K562 (cell line): ENCODE data around the gene IRF9. TPM values are rescaled to one million over a fixed set of nuclear protein-coding genes. Genes with fewer than 3 reads are reported as not detected.

Experiments used
- CBFB ChIP-seq: sonication (generic); formaldehyde crosslinking; IDR thresholded peaks from 2 replicates; pipeline ENCODE4 v1.4.0; 2020; ENCODE audit warnings: mild to moderate bottlenecking, missing genetic modification reagents
- RBM14 ChIP-seq: fragments of 200-400 bp; formaldehyde crosslinking; IDR thresholded peaks from 2 replicates; pipeline ENCODE4 v1.6.1; 2018; ENCODE audit warnings: low read depth, mild to moderate bottlenecking, low read length, moderate library complexity, borderline replicate concordance; ENCODE audit not compliant: insufficient read depth
- polyA plus RNA-seq, 8 experiments: library from polyadenylated mRNA; depleted of rRNA in 4 of 8; stranded (reverse) in 5 of 8; unstranded in 3 of 8; fragments of >200 nt; fragmentation: Nextera tagmentation in 2 of 8; fragmentation: Illumina TruSeq in 1 of 8; extraction: Ambion mirVana in 2 of 8; extraction: Trizol in 1 of 8; gene quantifications; 2 replicates each; pipeline versions ENCODE4 v1.2.1 to v1.2.3, GENCODE V29; 2011 to 2014; ENCODE audit warnings: inconsistent platforms in 1 of 8, missing spikeins in 1 of 8
- total RNA-seq, 7 experiments: library from RNA; depleted of rRNA in 6 of 7; stranded (reverse); fragments of >200 nt in 6 of 7; fragmentation: Illumina TruSeq in 2 of 7; extraction: Trizol in 2 of 7; gene quantifications; 2 replicates each; pipeline versions ENCODE4 v1.2.1 to v1.2.3, GENCODE V29; 2011 to 2021; ENCODE audit warnings: low replicate concordance in 1 of 7
- TF ChIP-seq, protein P1 (sequence below): fragments of 450-650 bp; IDR thresholded peaks from 2 replicates; pipeline ENCODE4 v1.6.1; 2016; ENCODE audit warnings: low read depth
- TF ChIP-seq, protein P2 (sequence below): fragments of 250-450 bp; sonication (Bioruptor Pico); IDR thresholded peaks from 2 replicates; pipeline ENCODE4 v1.4.0; 2020; ENCODE audit warnings: mild to moderate bottlenecking, moderate library complexity

Gene IRF9
- total and polyA plus RNA-seq, 9 of the 15 experiments (the other 6 are each of a cell fraction or from before 2014, with no cell fraction given) = 0.79 to 14.8 (median 6.1) TPM

- TF ChIP-seq, protein P1, sequence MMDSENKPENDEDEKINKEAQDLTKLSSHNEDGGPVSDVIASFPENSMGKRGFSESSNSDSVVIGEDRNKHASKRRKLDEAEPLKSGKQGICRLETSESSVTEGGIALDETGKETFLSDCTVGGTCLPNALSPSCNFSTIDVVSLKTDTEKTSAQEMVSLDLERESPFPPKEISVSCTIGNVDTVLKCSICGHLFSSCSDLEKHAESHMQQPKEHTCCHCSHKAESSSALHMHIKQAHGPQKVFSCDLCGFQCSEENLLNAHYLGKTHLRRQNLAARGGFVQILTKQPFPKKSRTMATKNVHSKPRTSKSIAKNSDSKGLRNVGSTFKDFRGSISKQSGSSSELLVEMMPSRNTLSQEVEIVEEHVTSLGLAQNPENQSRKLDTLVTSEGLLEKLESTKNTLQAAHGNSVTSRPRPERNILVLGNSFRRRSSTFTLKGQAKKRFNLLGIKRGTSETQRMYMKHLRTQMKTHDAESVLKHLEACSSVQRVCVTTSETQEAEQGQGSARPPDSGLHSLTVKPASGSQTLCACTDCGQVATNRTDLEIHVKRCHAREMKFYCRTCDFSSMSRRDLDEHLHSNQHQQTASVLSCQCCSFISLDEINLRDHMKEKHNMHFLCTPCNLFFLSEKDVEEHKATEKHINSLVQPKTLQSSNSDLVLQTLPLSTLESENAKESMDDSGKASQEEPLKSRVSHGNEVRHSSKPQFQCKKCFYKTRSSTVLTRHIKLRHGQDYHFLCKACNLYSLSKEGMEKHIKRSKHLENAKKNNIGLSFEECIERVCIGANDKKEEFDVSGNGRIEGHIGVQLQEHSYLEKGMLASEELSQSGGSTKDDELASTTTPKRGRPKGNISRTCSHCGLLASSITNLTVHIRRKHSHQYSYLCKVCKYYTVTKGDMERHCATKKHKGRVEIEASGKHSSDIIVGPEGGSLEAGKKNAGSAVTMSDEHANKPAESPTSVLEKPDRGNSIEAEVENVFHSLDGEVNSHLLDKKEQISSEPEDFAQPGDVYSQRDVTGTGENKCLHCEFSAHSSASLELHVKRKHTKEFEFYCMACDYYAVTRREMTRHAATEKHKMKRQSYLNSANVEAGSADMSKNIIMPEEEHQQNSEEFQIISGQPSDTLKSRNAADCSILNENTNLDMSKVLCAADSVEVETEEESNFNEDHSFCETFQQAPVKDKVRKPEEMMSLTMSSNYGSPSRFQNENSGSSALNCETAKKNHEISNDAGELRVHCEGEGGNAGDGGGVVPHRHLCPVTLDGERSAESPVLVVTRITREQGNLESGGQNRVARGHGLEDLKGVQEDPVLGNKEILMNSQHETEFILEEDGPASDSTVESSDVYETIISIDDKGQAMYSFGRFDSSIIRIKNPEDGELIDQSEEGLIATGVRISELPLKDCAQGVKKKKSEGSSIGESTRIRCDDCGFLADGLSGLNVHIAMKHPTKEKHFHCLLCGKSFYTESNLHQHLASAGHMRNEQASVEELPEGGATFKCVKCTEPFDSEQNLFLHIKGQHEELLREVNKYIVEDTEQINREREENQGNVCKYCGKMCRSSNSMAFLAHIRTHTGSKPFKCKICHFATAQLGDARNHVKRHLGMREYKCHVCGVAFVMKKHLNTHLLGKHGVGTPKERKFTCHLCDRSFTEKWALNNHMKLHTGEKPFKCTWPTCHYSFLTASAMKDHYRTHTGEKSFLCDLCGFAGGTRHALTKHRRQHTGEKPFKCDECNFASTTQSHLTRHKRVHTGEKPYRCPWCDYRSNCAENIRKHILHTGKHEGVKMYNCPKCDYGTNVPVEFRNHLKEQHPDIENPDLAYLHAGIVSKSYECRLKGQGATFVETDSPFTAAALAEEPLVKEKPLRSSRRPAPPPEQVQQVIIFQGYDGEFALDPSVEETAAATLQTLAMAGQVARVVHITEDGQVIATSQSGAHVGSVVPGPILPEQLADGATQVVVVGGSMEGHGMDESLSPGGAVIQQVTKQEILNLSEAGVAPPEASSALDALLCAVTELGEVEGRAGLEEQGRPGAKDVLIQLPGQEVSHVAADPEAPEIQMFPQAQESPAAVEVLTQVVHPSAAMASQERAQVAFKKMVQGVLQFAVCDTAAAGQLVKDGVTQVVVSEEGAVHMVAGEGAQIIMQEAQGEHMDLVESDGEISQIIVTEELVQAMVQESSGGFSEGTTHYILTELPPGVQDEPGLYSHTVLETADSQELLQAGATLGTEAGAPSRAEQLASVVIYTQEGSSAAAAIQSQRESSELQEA = no peak
- TF ChIP-seq RBM14 (no peak), CBFB (no peak)
- TF ChIP-seq, protein P2, sequence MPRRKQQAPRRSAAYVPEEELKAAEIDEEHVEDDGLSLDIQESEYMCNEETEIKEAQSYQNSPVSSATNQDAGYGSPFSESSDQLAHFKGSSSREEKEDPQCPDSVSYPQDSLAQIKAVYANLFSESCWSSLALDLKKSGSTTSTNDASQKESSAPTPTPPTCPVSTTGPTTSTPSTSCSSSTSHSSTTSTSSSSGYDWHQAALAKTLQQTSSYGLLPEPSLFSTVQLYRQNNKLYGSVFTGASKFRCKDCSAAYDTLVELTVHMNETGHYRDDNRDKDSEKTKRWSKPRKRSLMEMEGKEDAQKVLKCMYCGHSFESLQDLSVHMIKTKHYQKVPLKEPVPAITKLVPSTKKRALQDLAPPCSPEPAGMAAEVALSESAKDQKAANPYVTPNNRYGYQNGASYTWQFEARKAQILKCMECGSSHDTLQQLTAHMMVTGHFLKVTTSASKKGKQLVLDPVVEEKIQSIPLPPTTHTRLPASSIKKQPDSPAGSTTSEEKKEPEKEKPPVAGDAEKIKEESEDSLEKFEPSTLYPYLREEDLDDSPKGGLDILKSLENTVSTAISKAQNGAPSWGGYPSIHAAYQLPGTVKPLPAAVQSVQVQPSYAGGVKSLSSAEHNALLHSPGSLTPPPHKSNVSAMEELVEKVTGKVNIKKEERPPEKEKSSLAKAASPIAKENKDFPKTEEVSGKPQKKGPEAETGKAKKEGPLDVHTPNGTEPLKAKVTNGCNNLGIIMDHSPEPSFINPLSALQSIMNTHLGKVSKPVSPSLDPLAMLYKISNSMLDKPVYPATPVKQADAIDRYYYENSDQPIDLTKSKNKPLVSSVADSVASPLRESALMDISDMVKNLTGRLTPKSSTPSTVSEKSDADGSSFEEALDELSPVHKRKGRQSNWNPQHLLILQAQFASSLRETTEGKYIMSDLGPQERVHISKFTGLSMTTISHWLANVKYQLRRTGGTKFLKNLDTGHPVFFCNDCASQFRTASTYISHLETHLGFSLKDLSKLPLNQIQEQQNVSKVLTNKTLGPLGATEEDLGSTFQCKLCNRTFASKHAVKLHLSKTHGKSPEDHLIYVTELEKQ (CRISPR knock-in tag) = no peak
These were observed at the start of gene IRF9 (continued) for GRCh38 chr14:24160850-24161804.
